ENCODE results near the gene PRTG. TPM values are rescaled to one million over a fixed set of nuclear protein-coding genes. Genes with fewer than 3 reads are reported as not detected.
A peak's percentile ranks its signal among the peaks of the same experiment; 100 is the strongest.

PRTG gene
- total RNA-seq, result 1 to 10 TPM in 1 of 2 donors, under 1 TPM in 1; 0.33 to 2.4 TPM
- polyA plus RNA-seq, result under 1 TPM; 0.05 to 0.17 TPM

DNA sequence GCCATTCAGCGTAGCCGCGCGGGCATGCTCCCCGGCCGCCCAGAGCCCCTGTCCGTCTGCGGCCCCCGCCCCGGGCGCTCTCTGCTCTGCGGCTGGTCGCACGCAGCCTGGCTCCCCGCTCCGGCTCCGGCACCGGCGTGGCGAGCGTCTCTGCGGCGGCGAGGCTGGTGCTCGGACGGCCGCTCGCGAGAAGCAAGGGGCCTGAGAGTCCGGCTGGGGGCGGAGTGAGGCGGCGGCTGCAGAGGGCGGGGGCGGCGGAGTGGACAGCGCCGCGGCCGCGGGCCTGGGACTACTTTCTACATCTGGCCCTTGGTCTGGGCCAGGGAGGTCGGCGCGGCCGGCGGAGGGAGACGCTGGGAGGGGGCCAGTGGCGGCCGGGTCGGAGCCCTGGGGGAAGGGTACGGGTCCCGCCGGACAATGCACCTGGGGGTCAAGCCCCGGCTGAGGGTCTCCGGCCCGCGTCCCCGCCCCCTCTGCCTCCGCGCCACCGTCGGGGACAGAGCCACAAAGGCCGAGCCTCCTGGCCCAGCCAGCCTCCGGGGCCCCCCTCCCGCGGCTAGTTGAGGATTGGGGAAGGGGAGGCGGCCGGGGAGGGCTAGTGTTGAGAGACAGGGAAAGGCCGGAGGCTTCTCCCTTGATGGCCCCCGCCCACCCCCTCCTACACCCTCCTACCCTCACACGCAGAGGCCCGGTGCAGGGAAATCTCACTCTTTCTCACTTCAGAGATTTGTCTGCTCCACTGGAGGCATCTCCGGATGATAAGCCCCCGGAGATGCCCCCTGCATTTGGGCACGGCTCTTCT, at the start of gene PRTG:
Gene PRTG, minus strand, starts transcription at position 226 of the 802 bp plus-strand sequence. Its CDS starts 221 bp downstream, at position 5.
- WGBS, result 2% methylated on average over 75 of the region's 75 CpGs
- H3K4me3 ChIP-seq (ENCODE audit: low read depth in 1 of 3, low read length in 3 of 3), result peak within 1 kb of the TSS; percentile 26 to 65 (median 62)
- no peak for TF ChIP-seq YY1 (IDR thresholded peaks at IDR 0.05)
- no peak for TF ChIP-seq RXRA (IDR thresholded peaks at IDR 0.05)
- TF ChIP-seq HNF4A (conservative IDR thresholded peaks at IDR 0.05), result no peak
- H3K9ac ChIP-seq (ENCODE audit: low read depth in 1 of 2, low read length in 2 of 2), result peak within 1 kb of the TSS in 1 of 2 donors; percentile 7
- DNase-seq (ENCODE audit: low spot score), result peak; percentile 63
- H3K27ac ChIP-seq (ENCODE audit: low read depth in 1 of 2, low read length in 2 of 2), result peak within 1 kb of the TSS in 1 of 2 donors; percentile 12
- H3K36me3 ChIP-seq (ENCODE audit: control insufficient read depth in 4 of 4, insufficient read depth in 3 of 4, low read depth in 1 of 4, low read length in 3 of 4), result no peaks in the 10 kb centered on the region
- no peaks in the 10 kb centered on the region for H3K9me3 ChIP-seq (ENCODE audit: control insufficient read depth in 4 of 4, low read length in 3 of 4)
- H3K4me1 ChIP-seq (ENCODE audit: control insufficient read depth in 4 of 4, insufficient read depth in 4 of 4, low read length in 3 of 4), result peaks cover 11 to 23% (median 13%) of the 10 kb centered on the region in 4 donors
- peaks cover 0 to 17% (median 7%) of the 10 kb centered on the region in 4 donors for H3K27me3 ChIP-seq (ENCODE audit: control insufficient read depth in 4 of 4, insufficient read depth in 4 of 4, low read length in 3 of 4)

DNA sequence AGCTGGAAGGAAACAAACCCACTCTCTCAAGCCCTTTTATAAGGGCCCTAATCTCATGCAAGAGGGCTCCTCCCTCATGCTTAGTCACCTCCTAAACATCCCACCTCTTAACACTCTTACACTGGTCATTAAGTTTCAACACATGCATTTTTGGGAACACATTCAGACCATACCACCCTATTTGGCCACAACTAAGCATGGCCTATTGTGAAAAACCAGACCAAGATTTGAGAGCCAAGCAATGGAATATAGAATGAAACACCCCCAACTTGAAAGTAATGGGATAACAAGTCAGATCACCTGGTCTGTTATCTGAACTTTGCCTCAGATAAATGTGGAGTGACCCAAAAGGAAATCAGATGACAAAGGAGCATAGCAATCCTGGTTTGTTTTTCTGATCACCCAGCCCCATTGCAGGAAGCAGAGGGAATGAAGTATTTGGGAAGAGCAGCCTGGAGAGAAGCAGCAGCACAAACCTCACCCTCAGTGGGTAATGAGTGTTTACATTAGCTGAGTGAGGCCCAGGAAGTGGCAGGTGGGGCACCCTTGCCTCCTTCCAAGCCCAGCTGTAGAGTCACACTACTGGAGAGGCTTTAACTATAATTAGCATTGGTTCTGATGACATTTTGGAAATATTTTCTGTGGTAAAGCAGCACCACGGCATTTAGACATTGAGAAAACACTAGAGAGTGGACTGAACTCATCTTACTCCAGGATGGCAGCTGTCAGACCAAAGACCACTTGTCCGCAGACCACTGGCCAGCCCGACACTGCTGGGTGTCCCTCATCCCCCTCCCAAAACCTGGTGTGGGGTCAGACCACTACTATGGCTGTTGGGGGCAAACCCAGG, 48.8 kb upstream of the PRTG start:
- 87% methylated on average over 3 of the region's 3 CpGs for WGBS
- H3K4me3 ChIP-seq (ENCODE audit: low read depth in 1 of 3, low read length in 3 of 3), result no peak overlapping the region
- no peaks in the 10 kb centered on the region for H3K27me3 ChIP-seq (ENCODE audit: control insufficient read depth in 4 of 4, insufficient read depth in 4 of 4, low read length in 3 of 4)
- no peak overlapping the region for H3K9ac ChIP-seq (ENCODE audit: low read depth in 1 of 2, low read length in 2 of 2)
- no peaks in the 10 kb centered on the region for H3K4me1 ChIP-seq (ENCODE audit: control insufficient read depth in 4 of 4, insufficient read depth in 4 of 4, low read length in 3 of 4)
- TF ChIP-seq FOXA1 (IDR thresholded peaks at IDR 0.05), result no peak
- peaks cover 0 to 2% (median under 1%) of the 10 kb centered on the region in 4 donors for H3K9me3 ChIP-seq (ENCODE audit: control insufficient read depth in 4 of 4, low read length in 3 of 4)
- DNase-seq (ENCODE audit: low spot score), result no peak
- no peaks in the 10 kb centered on the region for H3K36me3 ChIP-seq (ENCODE audit: control insufficient read depth in 4 of 4, insufficient read depth in 3 of 4, low read depth in 1 of 4, low read length in 3 of 4)
- H3K27ac ChIP-seq (ENCODE audit: low read depth in 1 of 2, low read length in 2 of 2), result no peak overlapping the region

DNA sequence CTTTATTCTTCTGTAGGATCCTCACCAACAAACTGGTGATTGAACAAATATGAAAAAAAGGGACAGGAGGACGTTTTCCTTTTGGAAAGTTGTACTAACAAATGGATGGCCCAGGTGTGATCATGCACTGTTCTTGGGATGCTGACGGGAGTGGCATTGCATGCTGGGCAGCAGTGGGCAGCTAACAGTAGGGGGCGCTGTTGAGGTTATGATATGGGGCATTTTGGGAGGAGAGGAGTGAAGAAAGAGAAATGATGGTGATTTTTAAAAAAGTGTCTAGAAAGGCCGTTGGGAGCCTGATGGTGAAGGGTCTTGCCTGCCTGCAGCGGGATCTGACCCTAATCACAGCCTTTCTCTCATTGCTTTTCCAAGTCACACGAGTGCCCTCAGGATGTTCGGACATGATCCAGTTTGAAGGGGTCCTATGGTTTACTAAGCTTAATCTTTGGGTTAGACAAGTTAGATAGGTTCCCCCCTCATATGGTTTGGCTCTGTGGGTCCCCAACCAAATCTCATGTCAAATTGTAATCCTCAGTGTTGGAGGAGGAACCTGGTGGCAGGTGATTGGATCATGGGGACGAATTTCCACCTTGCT, 46.2 kb upstream of the PRTG start:
- TF ChIP-seq, protein P1, sequence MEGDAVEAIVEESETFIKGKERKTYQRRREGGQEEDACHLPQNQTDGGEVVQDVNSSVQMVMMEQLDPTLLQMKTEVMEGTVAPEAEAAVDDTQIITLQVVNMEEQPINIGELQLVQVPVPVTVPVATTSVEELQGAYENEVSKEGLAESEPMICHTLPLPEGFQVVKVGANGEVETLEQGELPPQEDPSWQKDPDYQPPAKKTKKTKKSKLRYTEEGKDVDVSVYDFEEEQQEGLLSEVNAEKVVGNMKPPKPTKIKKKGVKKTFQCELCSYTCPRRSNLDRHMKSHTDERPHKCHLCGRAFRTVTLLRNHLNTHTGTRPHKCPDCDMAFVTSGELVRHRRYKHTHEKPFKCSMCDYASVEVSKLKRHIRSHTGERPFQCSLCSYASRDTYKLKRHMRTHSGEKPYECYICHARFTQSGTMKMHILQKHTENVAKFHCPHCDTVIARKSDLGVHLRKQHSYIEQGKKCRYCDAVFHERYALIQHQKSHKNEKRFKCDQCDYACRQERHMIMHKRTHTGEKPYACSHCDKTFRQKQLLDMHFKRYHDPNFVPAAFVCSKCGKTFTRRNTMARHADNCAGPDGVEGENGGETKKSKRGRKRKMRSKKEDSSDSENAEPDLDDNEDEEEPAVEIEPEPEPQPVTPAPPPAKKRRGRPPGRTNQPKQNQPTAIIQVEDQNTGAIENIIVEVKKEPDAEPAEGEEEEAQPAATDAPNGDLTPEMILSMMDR (IDR thresholded peaks at IDR 0.05; ENCODE audit: low read depth, low read length, missing input control), result peak; percentile 26
- TF ChIP-seq TAF1 (conservative IDR thresholded peaks at IDR 0.05), result no peak
- TF ChIP-seq RAD21 (IDR thresholded peaks at IDR 0.05), result peak in 1 of 2 donors; percentile 11
- 79% methylated on average over 8 of the region's 8 CpGs for WGBS
- no peaks in the 10 kb centered on the region for H3K4me1 ChIP-seq (ENCODE audit: control insufficient read depth in 4 of 4, insufficient read depth in 4 of 4, low read length in 3 of 4)
- no peaks in the 10 kb centered on the region for H3K27me3 ChIP-seq (ENCODE audit: control insufficient read depth in 4 of 4, insufficient read depth in 4 of 4, low read length in 3 of 4)
- no peaks in the 10 kb centered on the region for H3K36me3 ChIP-seq (ENCODE audit: control insufficient read depth in 4 of 4, insufficient read depth in 3 of 4, low read depth in 1 of 4, low read length in 3 of 4)
- H3K9ac ChIP-seq (ENCODE audit: low read depth in 1 of 2, low read length in 2 of 2), result no peak overlapping the region
- DNase-seq (ENCODE audit: low spot score), result peak; percentile 38
- no peak overlapping the region for H3K27ac ChIP-seq (ENCODE audit: low read depth in 1 of 2, low read length in 2 of 2)
- H3K9me3 ChIP-seq (ENCODE audit: control insufficient read depth in 4 of 4, low read length in 3 of 4), result peaks cover 0 to 1% (median under 1%) of the 10 kb centered on the region in 4 donors
- H3K4me3 ChIP-seq (ENCODE audit: low read depth in 1 of 3, low read length in 3 of 3), result no peak overlapping the region

GRCh38 chr15:55786341-55786740, 43.4 kb upstream of the PRTG start:
- no peaks in the 10 kb centered on the region for H3K4me1 ChIP-seq (ENCODE audit: control insufficient read depth in 4 of 4, insufficient read depth in 4 of 4, low read length in 3 of 4)
- no peaks in the 10 kb centered on the region for H3K36me3 ChIP-seq (ENCODE audit: control insufficient read depth in 4 of 4, insufficient read depth in 3 of 4, low read depth in 1 of 4, low read length in 3 of 4)
- WGBS, result 86% methylated on average over 3 of the region's 3 CpGs
- no peak for DNase-seq (ENCODE audit: low spot score)
- H3K27ac ChIP-seq (ENCODE audit: low read depth in 1 of 2, low read length in 2 of 2), result no peak overlapping the region
- no peak overlapping the region for H3K4me3 ChIP-seq (ENCODE audit: low read depth in 1 of 3, low read length in 3 of 3)
- H3K27me3 ChIP-seq (ENCODE audit: control insufficient read depth in 4 of 4, insufficient read depth in 4 of 4, low read length in 3 of 4), result no peaks in the 10 kb centered on the region
- H3K9ac ChIP-seq (ENCODE audit: low read depth in 1 of 2, low read length in 2 of 2), result no peak overlapping the region
- H3K9me3 ChIP-seq (ENCODE audit: control insufficient read depth in 4 of 4, low read length in 3 of 4), result no peaks in the 10 kb centered on the region
- no peak for TF ChIP-seq HNF4A (conservative IDR thresholded peaks at IDR 0.05)
- TF ChIP-seq NR2F2 (IDR thresholded peaks at IDR 0.05), result no peak
- no peak for TF ChIP-seq YY1 (IDR thresholded peaks at IDR 0.05)
- no peak for TF ChIP-seq RXRA (IDR thresholded peaks at IDR 0.05)
- TF ChIP-seq SP1 (IDR thresholded peaks at IDR 0.05), result no peak
- no peak for TF ChIP-seq FOXA1 (IDR thresholded peaks at IDR 0.05)
- TF ChIP-seq, protein P1 (IDR thresholded peaks at IDR 0.05; ENCODE audit: low read depth, low read length, missing input control), result no peak
- TF ChIP-seq, protein P2, sequence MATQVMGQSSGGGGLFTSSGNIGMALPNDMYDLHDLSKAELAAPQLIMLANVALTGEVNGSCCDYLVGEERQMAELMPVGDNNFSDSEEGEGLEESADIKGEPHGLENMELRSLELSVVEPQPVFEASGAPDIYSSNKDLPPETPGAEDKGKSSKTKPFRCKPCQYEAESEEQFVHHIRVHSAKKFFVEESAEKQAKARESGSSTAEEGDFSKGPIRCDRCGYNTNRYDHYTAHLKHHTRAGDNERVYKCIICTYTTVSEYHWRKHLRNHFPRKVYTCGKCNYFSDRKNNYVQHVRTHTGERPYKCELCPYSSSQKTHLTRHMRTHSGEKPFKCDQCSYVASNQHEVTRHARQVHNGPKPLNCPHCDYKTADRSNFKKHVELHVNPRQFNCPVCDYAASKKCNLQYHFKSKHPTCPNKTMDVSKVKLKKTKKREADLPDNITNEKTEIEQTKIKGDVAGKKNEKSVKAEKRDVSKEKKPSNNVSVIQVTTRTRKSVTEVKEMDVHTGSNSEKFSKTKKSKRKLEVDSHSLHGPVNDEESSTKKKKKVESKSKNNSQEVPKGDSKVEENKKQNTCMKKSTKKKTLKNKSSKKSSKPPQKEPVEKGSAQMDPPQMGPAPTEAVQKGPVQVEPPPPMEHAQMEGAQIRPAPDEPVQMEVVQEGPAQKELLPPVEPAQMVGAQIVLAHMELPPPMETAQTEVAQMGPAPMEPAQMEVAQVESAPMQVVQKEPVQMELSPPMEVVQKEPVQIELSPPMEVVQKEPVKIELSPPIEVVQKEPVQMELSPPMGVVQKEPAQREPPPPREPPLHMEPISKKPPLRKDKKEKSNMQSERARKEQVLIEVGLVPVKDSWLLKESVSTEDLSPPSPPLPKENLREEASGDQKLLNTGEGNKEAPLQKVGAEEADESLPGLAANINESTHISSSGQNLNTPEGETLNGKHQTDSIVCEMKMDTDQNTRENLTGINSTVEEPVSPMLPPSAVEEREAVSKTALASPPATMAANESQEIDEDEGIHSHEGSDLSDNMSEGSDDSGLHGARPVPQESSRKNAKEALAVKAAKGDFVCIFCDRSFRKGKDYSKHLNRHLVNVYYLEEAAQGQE (IDR thresholded peaks at IDR 0.05), result no peak
- TF ChIP-seq JUND (IDR thresholded peaks at IDR 0.05), result no peak
- TF ChIP-seq TAF1 (conservative IDR thresholded peaks at IDR 0.05), result no peak
- no peak for TF ChIP-seq RAD21 (IDR thresholded peaks at IDR 0.05)
